ENCODE results near the gene GLRA3. TPM values are rescaled to one million over a fixed set of nuclear protein-coding genes. Genes with fewer than 3 reads are reported as not detected.
"Not testable (repeated sequence)": the region's sequence is repeated elsewhere in the genome, so short reads cannot be mapped to it uniquely, and the experiment has no call there.

Gene GLRA3
- not detected for polyA plus RNA-seq (2012; ENCODE audit: insufficient read depth, insufficient read length, low read depth)

GRCh38 chr4:174828845-174829701 is at the start of gene GLRA3:
Gene GLRA3 (minus strand): TSS chr4:174829247. CDS start chr4:174828811, 436 bp downstream.
- no peaks in the 10 kb centered on the region; the same call in 1 of the 2 replicates for H3K27me3 ChIP-seq
- TF ChIP-seq CTCF (IDR thresholded peaks at IDR 0.05; ENCODE audit: low read depth, low read length), result no peak
- H3K4me1 ChIP-seq, result no peaks in the 10 kb centered on the region
- no peaks in the 10 kb centered on the region for H3K36me3 ChIP-seq
- H3K9me3 ChIP-seq, result no peaks in the 10 kb centered on the region
- peak; percentile 91 for DNase-seq
- peak within 1 kb of the TSS; percentile 60 for H3K4me3 ChIP-seq (ENCODE audit: low read depth, low read length)

GRCh38 chr4:174874898-174875297 is 45.9 kb upstream of the GLRA3 start:
- H3K9me3 ChIP-seq, result no peaks in the 10 kb centered on the region
- TF ChIP-seq CTCF (IDR thresholded peaks at IDR 0.05; ENCODE audit: low read depth, low read length), result no peak
- no peak overlapping the region for H3K4me3 ChIP-seq (ENCODE audit: low read depth, low read length)
- no peaks in the 10 kb centered on the region for H3K4me1 ChIP-seq
- no peaks in the 10 kb centered on the region for H3K27me3 ChIP-seq
- DNase-seq, result no peak
- no peaks in the 10 kb centered on the region for H3K36me3 ChIP-seq

GRCh38 chr4:174873931-174874330 is 44.9 kb upstream of the GLRA3 start:
- DNase-seq, result peak; percentile 28
- Histone ChIP-seq H3K4me3 (ENCODE audit: low read depth, low read length) (no peak overlapping the region), H3K27me3 (no peaks in the 10 kb centered on the region), H3K9me3 (no peaks in the 10 kb centered on the region), H3K36me3 (no peaks in the 10 kb centered on the region), H3K4me1 (no peaks in the 10 kb centered on the region)
- TF ChIP-seq CTCF (IDR thresholded peaks at IDR 0.05; ENCODE audit: low read depth, low read length), result peak; percentile 51

GRCh38 chr4:174873146-174873545 is 44.1 kb upstream of the GLRA3 start:
- H3K36me3 ChIP-seq; H3K4me1 ChIP-seq; H3K27me3 ChIP-seq; H3K9me3 ChIP-seq; H3K4me3 ChIP-seq (ENCODE audit: low read depth, low read length); DNase-seq: not testable (repeated sequence)

GRCh38 chr4:174871407-174871806 is 42.4 kb upstream of the GLRA3 start:
- H3K4me1 ChIP-seq, result no peaks in the 10 kb centered on the region
- no peaks in the 10 kb centered on the region for H3K27me3 ChIP-seq
- TF ChIP-seq CTCF (IDR thresholded peaks at IDR 0.05; ENCODE audit: low read depth, low read length), result no peak

GRCh38 chr4:174870311-174870710 is 41.3 kb upstream of the GLRA3 start:
- H3K9me3 ChIP-seq, result no peaks in the 10 kb centered on the region
- no peaks in the 10 kb centered on the region for H3K36me3 ChIP-seq
- no peaks in the 10 kb centered on the region for H3K4me1 ChIP-seq
- DNase-seq, result no peak
- H3K4me3 ChIP-seq (ENCODE audit: low read depth, low read length), result no peak overlapping the region
- TF ChIP-seq CTCF (IDR thresholded peaks at IDR 0.05; ENCODE audit: low read depth, low read length), result no peak
- H3K27me3 ChIP-seq, result no peaks in the 10 kb centered on the region

More at GRCh38 chr4:174871407-174871806, 42.4 kb upstream of the GLRA3 start:
- no peak for DNase-seq
- Histone ChIP-seq H3K9me3 (no peaks in the 10 kb centered on the region), H3K4me3 (ENCODE audit: low read depth, low read length) (no peak overlapping the region), H3K36me3 (no peaks in the 10 kb centered on the region)
